ENCODE measurements around the gene EPN2.

Gene EPN2

DNA sequence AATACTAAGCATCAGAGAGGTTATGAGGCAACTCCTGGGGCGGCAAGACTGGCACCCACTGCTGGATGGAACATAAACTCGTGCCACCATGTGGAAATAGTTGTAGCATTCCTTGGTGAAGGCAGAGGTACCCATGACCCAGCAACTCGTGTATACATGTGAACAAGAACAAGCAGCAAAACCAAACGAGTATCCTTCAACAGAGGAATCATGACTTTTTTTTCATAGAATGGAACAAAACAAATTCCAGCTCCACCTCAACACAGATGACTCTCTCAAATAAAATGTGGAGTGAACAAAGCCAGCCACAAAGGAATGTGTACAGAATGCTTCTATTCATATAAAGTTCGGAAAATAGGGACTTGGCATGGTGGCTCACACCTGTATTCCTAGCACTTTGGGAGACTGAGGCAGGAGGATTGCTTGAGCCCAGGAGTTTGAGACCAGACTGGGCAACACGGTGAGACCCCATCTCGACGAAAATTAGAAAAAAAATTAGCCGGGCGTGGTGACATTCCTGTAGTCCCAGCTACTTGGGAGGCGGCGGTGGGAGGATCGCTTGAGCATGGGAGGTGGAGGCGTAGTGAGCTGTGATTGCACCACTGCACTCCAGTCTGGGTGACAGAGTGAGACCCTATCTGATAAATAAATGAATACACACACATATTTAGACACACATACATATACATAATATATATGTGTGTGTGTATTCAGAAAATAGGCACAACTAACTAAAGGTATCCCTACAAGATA lies 90.0 kb downstream of the EPN2 start:
- Mint-ChIP-seq H3K27me3 (ENCODE audit: low read depth) (peaks cover 8% of the 10 kb centered on the region), H3K27ac (no peak overlapping the region), H3K4me1 (ENCODE audit: low read depth) (no peaks in the 10 kb centered on the region)

GRCh38 chr17:19328441-19329061 lies 91.4 kb downstream of the EPN2 start:
- Mint-ChIP-seq H3K27ac (no peak overlapping the region), H3K27me3 (ENCODE audit: low read depth) (no peaks in the 10 kb centered on the region), H3K36me3 (ENCODE audit: low read depth) (no peaks in the 10 kb centered on the region), H3K4me1 (ENCODE audit: low read depth) (peaks cover 3% of the 10 kb centered on the region), H3K4me3 (no peak overlapping the region), H3K9me3 (peaks cover 11% of the 10 kb centered on the region)

More for the DNA sequence above, 90.0 kb downstream of the EPN2 start:
- H3K9me3 Mint-ChIP-seq = peaks cover 11% of the 10 kb centered on the region
- no peak overlapping the region for H3K4me3 Mint-ChIP-seq
- no peaks in the 10 kb centered on the region for H3K36me3 Mint-ChIP-seq (ENCODE audit: low read depth)

GRCh38 chr17:19329136-19329535 lies 92.0 kb downstream of the EPN2 start:
- no peak overlapping the region for H3K4me3 Mint-ChIP-seq
- H3K9me3 Mint-ChIP-seq = peaks cover 11% of the 10 kb centered on the region
- no peak overlapping the region for H3K27ac Mint-ChIP-seq
- H3K27me3 Mint-ChIP-seq (ENCODE audit: low read depth) = no peaks in the 10 kb centered on the region
- H3K4me1 Mint-ChIP-seq (ENCODE audit: low read depth) = peaks cover 3% of the 10 kb centered on the region
- H3K36me3 Mint-ChIP-seq (ENCODE audit: low read depth) = no peaks in the 10 kb centered on the region

- Mint-ChIP-seq H3K4me1 (ENCODE audit: low read depth) (peaks cover 3% of the 10 kb centered on the region), H3K27me3 (ENCODE audit: low read depth) (no peaks in the 10 kb centered on the region), H3K9me3 (peaks cover 11% of the 10 kb centered on the region), H3K27ac (no peak overlapping the region), H3K36me3 (ENCODE audit: low read depth) (no peaks in the 10 kb centered on the region), H3K4me3 (no peak overlapping the region)
Measured at GRCh38 chr17:19329839-19330238, 92.7 kb downstream of the EPN2 start.

GRCh38 chr17:19330271-19330670 lies 93.1 kb downstream of the EPN2 start:
- H3K4me3 Mint-ChIP-seq = no peak overlapping the region
- peaks cover 3% of the 10 kb centered on the region for H3K4me1 Mint-ChIP-seq (ENCODE audit: low read depth)
- no peak overlapping the region for H3K27ac Mint-ChIP-seq
- no peaks in the 10 kb centered on the region for H3K36me3 Mint-ChIP-seq (ENCODE audit: low read depth)
- peaks cover 7% of the 10 kb centered on the region for H3K9me3 Mint-ChIP-seq
- no peaks in the 10 kb centered on the region for H3K27me3 Mint-ChIP-seq (ENCODE audit: low read depth)

GRCh38 chr17:19331134-19331533 lies 94.0 kb downstream of the EPN2 start:
- Mint-ChIP-seq H3K9me3 (no peaks in the 10 kb centered on the region), H3K27ac (no peak overlapping the region), H3K4me1 (ENCODE audit: low read depth) (peaks cover 3% of the 10 kb centered on the region), H3K36me3 (ENCODE audit: low read depth) (no peaks in the 10 kb centered on the region), H3K4me3 (no peak overlapping the region), H3K27me3 (ENCODE audit: low read depth) (no peaks in the 10 kb centered on the region)

GRCh38 chr17:19331543-19332245 lies 94.5 kb downstream of the EPN2 start:
- Mint-ChIP-seq H3K9me3 (no peaks in the 10 kb centered on the region), H3K27ac (no peak overlapping the region), H3K36me3 (ENCODE audit: low read depth) (no peaks in the 10 kb centered on the region), H3K4me1 (ENCODE audit: low read depth) (peaks cover 3% of the 10 kb centered on the region), H3K27me3 (ENCODE audit: low read depth) (no peaks in the 10 kb centered on the region), H3K4me3 (no peak overlapping the region)

GRCh38 chr17:19332371-19333131 lies 95.4 kb downstream of the EPN2 start:
- Mint-ChIP-seq H3K4me1 (ENCODE audit: low read depth) (peaks cover 3% of the 10 kb centered on the region), H3K36me3 (ENCODE audit: low read depth) (no peaks in the 10 kb centered on the region), H3K27ac (peak overlapping the region; percentile 34), H3K9me3 (no peaks in the 10 kb centered on the region), H3K4me3 (no peak overlapping the region), H3K27me3 (ENCODE audit: low read depth) (no peaks in the 10 kb centered on the region)

DNA sequence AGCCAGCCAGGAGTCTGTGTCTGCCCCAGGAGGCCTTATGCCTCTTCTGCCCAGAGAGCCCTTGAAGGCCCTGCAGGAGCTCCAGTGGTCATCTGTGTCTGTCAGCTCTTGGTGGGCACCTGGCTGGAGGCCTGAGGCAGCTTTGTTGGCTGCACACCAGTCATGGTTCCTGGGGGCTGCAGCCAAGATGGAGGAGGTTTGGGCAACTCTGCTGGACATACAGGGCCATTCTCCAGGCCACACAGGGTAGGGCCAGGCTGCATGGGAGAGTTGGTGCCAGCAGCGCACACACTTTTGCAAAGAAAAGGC lies 95.9 kb downstream of the EPN2 start:
- Mint-ChIP-seq H3K27ac (no peak overlapping the region), H3K4me3 (no peak overlapping the region), H3K4me1 (ENCODE audit: low read depth) (peaks cover 3% of the 10 kb centered on the region), H3K27me3 (ENCODE audit: low read depth) (no peaks in the 10 kb centered on the region), H3K9me3 (no peaks in the 10 kb centered on the region), H3K36me3 (ENCODE audit: low read depth) (no peaks in the 10 kb centered on the region)

- H3K27ac Mint-ChIP-seq = no peak overlapping the region
- H3K9me3 Mint-ChIP-seq = no peaks in the 10 kb centered on the region
- H3K36me3 Mint-ChIP-seq (ENCODE audit: low read depth) = no peaks in the 10 kb centered on the region
- no peak overlapping the region for H3K4me3 Mint-ChIP-seq
- peaks cover 3% of the 10 kb centered on the region for H3K4me1 Mint-ChIP-seq (ENCODE audit: low read depth)
- no peaks in the 10 kb centered on the region for H3K27me3 Mint-ChIP-seq (ENCODE audit: low read depth)
Measured at GRCh38 chr17:19333736-19334290, 96.6 kb downstream of the EPN2 start.

DNA sequence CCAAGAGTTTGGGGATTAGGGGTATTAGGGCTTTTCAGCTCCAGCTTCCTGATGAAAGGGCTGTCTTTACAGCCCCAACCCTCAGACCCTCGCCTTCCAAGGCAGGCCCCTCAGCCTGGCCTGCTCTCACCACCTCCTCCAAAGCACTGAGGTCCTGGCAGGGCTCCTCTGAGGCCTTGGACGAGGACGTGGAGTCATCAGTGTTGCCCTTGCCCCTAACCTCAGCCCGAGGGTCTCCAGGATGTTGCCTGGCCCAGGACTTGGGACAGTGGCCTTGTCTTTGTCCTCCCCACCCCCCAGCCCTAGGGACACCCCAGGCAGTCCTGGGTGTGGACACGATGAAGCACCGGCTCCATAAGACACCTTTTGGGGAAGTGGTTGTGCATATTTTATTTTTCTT lies 97.2 kb downstream of the EPN2 start:
- Mint-ChIP-seq H3K4me1 (ENCODE audit: low read depth) (peaks cover 3% of the 10 kb centered on the region), H3K36me3 (ENCODE audit: low read depth) (no peaks in the 10 kb centered on the region), H3K27me3 (ENCODE audit: low read depth) (peaks cover 3% of the 10 kb centered on the region), H3K9me3 (no peaks in the 10 kb centered on the region), H3K4me3 (no peak overlapping the region), H3K27ac (no peak overlapping the region)

DNA sequence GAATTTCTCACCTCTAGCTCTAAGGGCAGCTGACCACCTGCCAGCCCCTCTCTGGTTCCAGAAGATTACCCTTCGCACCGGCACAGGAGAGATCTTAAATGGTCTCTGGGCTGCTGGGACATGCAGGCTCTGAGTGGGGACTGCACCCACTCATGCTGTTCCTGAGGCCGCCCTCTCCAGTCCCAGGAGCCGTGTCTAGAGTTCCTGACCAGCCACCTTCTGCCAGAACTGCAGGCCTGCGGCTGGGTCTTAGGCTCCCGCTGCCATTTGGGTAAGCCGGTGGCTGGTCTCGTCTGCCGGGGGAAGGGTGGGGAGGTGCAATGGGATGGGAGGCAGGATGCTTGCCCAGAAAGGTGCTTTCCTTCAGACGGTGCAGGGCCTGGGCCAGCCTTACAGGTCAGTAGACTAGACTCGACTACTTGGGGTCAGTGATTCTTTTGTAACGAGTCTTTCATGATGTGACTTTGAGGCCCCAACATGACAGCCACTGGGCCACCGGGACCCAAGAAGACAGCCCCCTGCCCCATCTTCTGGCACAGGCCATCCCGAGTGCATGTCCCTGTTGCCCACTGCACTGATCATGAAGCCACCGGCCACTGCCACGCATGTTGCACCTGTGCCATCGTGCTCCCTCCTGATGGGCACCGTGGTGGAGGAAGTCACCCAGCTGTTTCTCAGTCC lies 98.9 kb downstream of the EPN2 start:
- H3K27ac Mint-ChIP-seq = no peak overlapping the region

DNA sequence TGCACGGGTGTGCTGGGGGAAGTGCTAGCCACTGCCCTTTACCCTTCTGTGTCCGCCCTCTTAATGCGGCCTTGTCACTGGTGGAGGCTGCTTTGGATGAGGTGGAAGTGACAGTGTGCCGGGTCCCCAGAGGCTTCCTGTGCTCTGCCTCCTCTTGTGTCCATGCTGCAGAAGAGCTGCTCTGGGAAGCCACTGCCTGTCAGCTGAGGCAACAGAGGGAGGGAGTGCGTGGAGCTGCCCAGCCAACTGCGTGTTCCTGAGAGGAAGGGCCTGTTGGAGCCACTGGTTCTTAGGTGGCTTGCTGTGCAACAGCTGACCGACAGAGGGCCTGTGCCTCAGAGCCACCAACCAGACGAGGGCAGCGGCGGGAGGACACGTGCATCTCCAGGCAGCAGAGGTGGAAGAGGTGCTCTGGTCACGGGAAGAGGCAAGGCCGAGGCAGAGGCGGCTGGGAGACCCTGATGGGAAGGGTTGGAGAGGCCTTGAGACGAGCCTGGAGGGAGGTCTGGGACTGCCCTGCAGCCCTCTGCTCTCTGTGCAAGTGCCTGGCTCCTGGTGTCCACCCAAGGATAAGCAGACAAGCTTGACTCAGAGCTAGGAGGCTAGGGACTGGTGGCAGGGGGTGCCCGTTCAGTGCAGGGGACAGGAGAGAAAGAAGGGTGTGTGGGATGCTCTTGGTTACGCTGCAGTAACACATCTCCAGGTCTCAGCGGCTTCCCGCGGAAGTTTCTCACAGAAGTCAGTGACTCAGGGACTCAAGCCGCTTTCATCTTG lies 100.0 kb downstream of the EPN2 start:
- peaks cover 3% of the 10 kb centered on the region for H3K4me1 Mint-ChIP-seq (ENCODE audit: low read depth)
- H3K4me3 Mint-ChIP-seq = no peak overlapping the region
- H3K27ac Mint-ChIP-seq = no peak overlapping the region
- H3K36me3 Mint-ChIP-seq (ENCODE audit: low read depth) = no peaks in the 10 kb centered on the region
- H3K27me3 Mint-ChIP-seq (ENCODE audit: low read depth) = peaks cover 6% of the 10 kb centered on the region
- no peaks in the 10 kb centered on the region for H3K9me3 Mint-ChIP-seq

More for the DNA sequence above, 98.9 kb downstream of the EPN2 start:
- H3K9me3 Mint-ChIP-seq = no peaks in the 10 kb centered on the region
- peaks cover 3% of the 10 kb centered on the region for H3K4me1 Mint-ChIP-seq (ENCODE audit: low read depth)
- no peaks in the 10 kb centered on the region for H3K36me3 Mint-ChIP-seq (ENCODE audit: low read depth)
- no peak overlapping the region for H3K4me3 Mint-ChIP-seq
- peaks cover 6% of the 10 kb centered on the region for H3K27me3 Mint-ChIP-seq (ENCODE audit: low read depth)

Measured in T-helper 1 cell treated with Interleukin-12 subunit alpha and Interleukin-12 subunit beta and Interleukin-4 antibody, amounts not matched to agents 30 μg/mL and 1 μg/mL, for 36 hours (primary cell).